ENCODE results near the gene WASL. TPM values are rescaled to one million over a fixed set of nuclear protein-coding genes. Genes with fewer than 3 reads are reported as not detected.

WASL gene
- total RNA-seq, 1 experiment from 2014 or later: 34.4 TPM

DNA sequence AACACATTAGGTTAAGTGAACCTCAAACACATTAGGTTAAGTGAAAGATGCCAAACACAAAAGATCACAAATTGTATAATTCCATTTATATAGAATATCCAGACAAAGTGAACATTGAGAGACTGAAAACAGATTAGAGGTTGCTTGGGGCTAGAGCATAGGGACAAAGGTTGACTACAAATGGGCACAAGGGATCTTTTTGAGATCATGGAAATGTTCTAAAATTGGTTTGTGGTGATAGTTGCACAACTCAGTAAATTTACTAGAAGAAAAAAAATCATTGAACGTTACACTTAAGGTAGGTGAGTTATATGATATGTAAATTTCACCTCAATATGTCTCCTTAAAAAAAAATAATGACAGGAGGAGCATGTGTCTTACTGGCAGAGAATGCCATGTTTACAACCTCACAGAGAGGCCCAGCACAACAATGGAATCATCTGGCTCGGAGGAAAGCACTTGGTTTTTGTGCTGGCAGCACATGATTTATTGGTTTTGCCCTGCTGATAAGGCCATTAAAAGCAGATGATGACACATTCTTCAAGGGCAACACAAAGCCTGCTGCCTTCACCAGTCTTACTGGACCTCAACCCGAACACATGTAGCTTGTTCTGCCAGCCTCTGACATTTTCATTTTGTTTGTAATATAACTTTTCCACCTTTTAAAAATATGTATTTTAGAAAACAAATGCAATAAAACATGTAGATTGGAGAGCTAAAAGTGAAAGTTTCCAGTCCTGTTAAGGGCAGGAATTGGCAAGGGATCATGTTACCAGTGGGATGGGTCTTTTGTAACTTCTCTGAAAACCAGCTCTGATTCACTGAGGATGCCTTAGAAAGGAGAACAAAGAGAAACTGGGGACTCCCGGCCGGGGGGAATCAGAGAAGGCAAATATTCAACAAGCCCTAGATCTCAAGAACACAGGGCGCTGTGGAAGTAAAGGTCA, 105.0 kb downstream of the WASL start:
- TF ChIP-seq, protein P1, sequence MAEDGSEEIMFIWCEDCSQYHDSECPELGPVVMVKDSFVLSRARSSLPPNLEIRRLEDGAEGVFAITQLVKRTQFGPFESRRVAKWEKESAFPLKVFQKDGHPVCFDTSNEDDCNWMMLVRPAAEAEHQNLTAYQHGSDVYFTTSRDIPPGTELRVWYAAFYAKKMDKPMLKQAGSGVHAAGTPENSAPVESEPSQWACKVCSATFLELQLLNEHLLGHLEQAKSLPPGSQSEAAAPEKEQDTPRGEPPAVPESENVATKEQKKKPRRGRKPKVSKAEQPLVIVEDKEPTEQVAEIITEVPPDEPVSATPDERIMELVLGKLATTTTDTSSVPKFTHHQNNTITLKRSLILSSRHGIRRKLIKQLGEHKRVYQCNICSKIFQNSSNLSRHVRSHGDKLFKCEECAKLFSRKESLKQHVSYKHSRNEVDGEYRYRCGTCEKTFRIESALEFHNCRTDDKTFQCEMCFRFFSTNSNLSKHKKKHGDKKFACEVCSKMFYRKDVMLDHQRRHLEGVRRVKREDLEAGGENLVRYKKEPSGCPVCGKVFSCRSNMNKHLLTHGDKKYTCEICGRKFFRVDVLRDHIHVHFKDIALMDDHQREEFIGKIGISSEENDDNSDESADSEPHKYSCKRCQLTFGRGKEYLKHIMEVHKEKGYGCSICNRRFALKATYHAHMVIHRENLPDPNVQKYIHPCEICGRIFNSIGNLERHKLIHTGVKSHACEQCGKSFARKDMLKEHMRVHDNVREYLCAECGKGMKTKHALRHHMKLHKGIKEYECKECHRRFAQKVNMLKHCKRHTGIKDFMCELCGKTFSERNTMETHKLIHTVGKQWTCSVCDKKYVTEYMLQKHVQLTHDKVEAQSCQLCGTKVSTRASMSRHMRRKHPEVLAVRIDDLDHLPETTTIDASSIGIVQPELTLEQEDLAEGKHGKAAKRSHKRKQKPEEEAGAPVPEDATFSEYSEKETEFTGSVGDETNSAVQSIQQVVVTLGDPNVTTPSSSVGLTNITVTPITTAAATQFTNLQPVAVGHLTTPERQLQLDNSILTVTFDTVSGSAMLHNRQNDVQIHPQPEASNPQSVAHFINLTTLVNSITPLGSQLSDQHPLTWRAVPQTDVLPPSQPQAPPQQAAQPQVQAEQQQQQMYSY (CRISPR knock-in tag; IDR thresholded peaks at IDR 0.05): no peak
- TF ChIP-seq SP1 (CRISPR knock-in tag; conservative IDR thresholded peaks at IDR 0.05) (no peak), MXD4 (CRISPR knock-in tag; IDR thresholded peaks at IDR 0.05; ENCODE audit: borderline replicate concordance) (no peak), HMGA2 (CRISPR knock-in tag; IDR thresholded peaks at IDR 0.05) (no peak), GRHL2 (CRISPR knock-in tag; IDR thresholded peaks at IDR 0.05; ENCODE audit: insufficient replicate concordance, severe bottlenecking) (no peak), TCF7 (CRISPR knock-in tag; IDR thresholded peaks at IDR 0.05; ENCODE audit: low read depth) (no peak), FOXK1 (CRISPR knock-in tag; IDR thresholded peaks at IDR 0.05) (no peak), KAT7 (CRISPR knock-in tag; IDR thresholded peaks at IDR 0.05; ENCODE audit: borderline replicate concordance) (no peak), NFE2L1 (CRISPR knock-in tag; IDR thresholded peaks at IDR 0.05) (no peak), MYBL2 (CRISPR knock-in tag; IDR thresholded peaks at IDR 0.05) (no peak), GABPB1 (CRISPR knock-in tag; IDR thresholded peaks at IDR 0.05) (no peak), ZBTB21 (CRISPR knock-in tag; IDR thresholded peaks at IDR 0.05; ENCODE audit: borderline replicate concordance) (no peak), STAT6 (CRISPR knock-in tag; conservative IDR thresholded peaks at IDR 0.05; ENCODE audit: low read depth) (no peak), CBFB (CRISPR knock-in tag; IDR thresholded peaks at IDR 0.05; ENCODE audit: low read depth) (no peak), TEAD1 (CRISPR knock-in tag; IDR thresholded peaks at IDR 0.05) (no peak), E2F4 (CRISPR knock-in tag; IDR thresholded peaks at IDR 0.05; ENCODE audit: borderline replicate concordance, low read depth) (no peak)
- no peaks in the 10 kb centered on the region for H3K27me3 Mint-ChIP-seq (ENCODE audit: low read depth)
- peak; percentile 96 for ATAC-seq
- ChIA-PET CTCF (interaction anchor here (0.9 to 3.1 kb wide), 7 partner anchors 8 to 228 kb away, joined by 3 to 15 read pairs (median 5); no protein-coding TSS in a partner anchor), POLR2A (interaction anchor here (0.9 to 2.4 kb wide), 2 partner anchors 58 to 105 kb away, joined by 3 to 15 read pairs; partner anchors contain the start of gene WASL)
- H3K36me3 Mint-ChIP-seq: no peaks in the 10 kb centered on the region
- peak overlapping the region; percentile 65 for H3K27ac Mint-ChIP-seq
- peak overlapping the region; percentile 46 for H3K4me3 Mint-ChIP-seq
- H3K4me1 Mint-ChIP-seq: peaks cover 49% of the 10 kb centered on the region
- peak; percentile 38 for DNase-seq (ENCODE audit: low spot score)
- peaks cover 3% of the 10 kb centered on the region; the same call in 1 of the 2 replicates for H3K9me3 Mint-ChIP-seq

DNA sequence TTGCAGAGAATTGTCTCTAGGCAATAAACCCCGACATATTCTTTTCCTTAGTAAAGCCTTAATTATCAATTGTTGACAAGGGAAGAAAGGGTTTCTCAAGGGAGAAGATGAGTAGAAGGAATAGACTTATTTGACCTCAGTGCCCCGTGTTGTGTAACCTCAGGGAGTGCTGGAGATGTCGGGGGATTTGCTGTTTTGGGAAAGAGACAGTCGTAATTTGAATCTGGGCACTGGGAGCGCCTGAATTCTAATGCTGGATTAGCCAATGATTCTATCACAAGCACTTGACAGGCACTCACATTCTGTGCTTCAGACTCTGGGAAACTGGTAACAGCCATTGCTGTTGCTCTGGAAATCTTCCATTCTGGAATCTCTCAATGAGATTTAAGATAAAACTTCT, 106.9 kb downstream of the WASL start:
- H3K4me3 Mint-ChIP-seq: no peak overlapping the region
- ATAC-seq: no peak
- no peaks in the 10 kb centered on the region for H3K27me3 Mint-ChIP-seq (ENCODE audit: low read depth)
- POLR2A ChIA-PET: no interaction called here
- peaks cover 47% of the 10 kb centered on the region for H3K4me1 Mint-ChIP-seq
- CTCF ChIA-PET: interaction anchor here (1.7 kb wide), 1 partner anchor 17 kb away, joined by 4 read pairs; no protein-coding TSS in a partner anchor
- H3K9me3 Mint-ChIP-seq: peaks cover 6% of the 10 kb centered on the region
- H3K36me3 Mint-ChIP-seq: no peaks in the 10 kb centered on the region
- H3K27ac Mint-ChIP-seq: no peak overlapping the region
- DNase-seq (ENCODE audit: low spot score): no peak
- TF ChIP-seq, protein P2, sequence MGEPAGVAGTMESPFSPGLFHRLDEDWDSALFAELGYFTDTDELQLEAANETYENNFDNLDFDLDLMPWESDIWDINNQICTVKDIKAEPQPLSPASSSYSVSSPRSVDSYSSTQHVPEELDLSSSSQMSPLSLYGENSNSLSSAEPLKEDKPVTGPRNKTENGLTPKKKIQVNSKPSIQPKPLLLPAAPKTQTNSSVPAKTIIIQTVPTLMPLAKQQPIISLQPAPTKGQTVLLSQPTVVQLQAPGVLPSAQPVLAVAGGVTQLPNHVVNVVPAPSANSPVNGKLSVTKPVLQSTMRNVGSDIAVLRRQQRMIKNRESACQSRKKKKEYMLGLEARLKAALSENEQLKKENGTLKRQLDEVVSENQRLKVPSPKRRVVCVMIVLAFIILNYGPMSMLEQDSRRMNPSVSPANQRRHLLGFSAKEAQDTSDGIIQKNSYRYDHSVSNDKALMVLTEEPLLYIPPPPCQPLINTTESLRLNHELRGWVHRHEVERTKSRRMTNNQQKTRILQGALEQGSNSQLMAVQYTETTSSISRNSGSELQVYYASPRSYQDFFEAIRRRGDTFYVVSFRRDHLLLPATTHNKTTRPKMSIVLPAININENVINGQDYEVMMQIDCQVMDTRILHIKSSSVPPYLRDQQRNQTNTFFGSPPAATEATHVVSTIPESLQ (CRISPR knock-in tag; IDR thresholded peaks at IDR 0.05): no peak
- no peak for TF ChIP-seq CBFB (CRISPR knock-in tag; IDR thresholded peaks at IDR 0.05; ENCODE audit: low read depth)
- TF ChIP-seq JAZF1 (CRISPR knock-in tag; IDR thresholded peaks at IDR 0.05): no peak
- TF ChIP-seq ERG (CRISPR knock-in tag; IDR thresholded peaks at IDR 0.05): no peak
- no peak for TF ChIP-seq ZNF396 (CRISPR knock-in tag; IDR thresholded peaks at IDR 0.05; ENCODE audit: borderline replicate concordance)
- no peak for TF ChIP-seq ATF3 (CRISPR knock-in tag; conservative IDR thresholded peaks at IDR 0.05)
- no peak for TF ChIP-seq TEAD1 (CRISPR knock-in tag; IDR thresholded peaks at IDR 0.05)
- TF ChIP-seq ZNF317 (CRISPR knock-in tag; IDR thresholded peaks at IDR 0.05; ENCODE audit: borderline replicate concordance, low read depth): no peak
